Endothelial cell of umbilical vein (primary cell): ENCODE results near the gene MPZL2. TPM values are rescaled to one million over a fixed set of nuclear protein-coding genes. Genes with fewer than 3 reads are reported as not detected.

ENCODE experiments used
- BruUV-seq: library from RNA; stranded (reverse); fragments of 400-500 nt; replicated peaks from 2 replicates; lab custom pipeline; 2021; lab: Mats Ljungman, UMichigan
- CTCF ChIA-PET: fragments of 300-600, 350-600 bp; sonication (Branson Sonifier 250); formaldehyde crosslinking; loops from one replicate; lab custom pipeline; 2021; ENCODE audit warnings: antibody characterized with exemption, inconsistent platforms; lab: Charles Lee
- POLR2A ChIA-PET: fragments of 300-600, 350-600 bp; sonication (Branson Sonifier 250); formaldehyde crosslinking; loops from one replicate; lab custom pipeline; 2021; ENCODE audit warnings: antibody characterized with exemption, inconsistent platforms; lab: Charles Lee
- DNase-seq: peaks from one replicate; pipeline ENCODE4 v3.0.0-alpha.2; 2011; ENCODE audit warnings: low read depth, low spot score
- FAIRE-seq: peaks from 2 replicates; lab custom pipeline; 2011; peaks lifted over from hg19 to GRCh38; lab: Jason Lieb, UNC
- H2AFZ ChIP-seq: 2 replicates; pipeline ENCODE4 v1.6.0; 2012; ENCODE audit warnings: low read depth, low read length, control low read depth, inconsistent platforms
- H3K27ac ChIP-seq: 2 replicates; pipeline ENCODE4 v1.5.1; 2011; ENCODE audit warnings: low read depth, mild to moderate bottlenecking, control low read depth, low read length, moderate library complexity; ENCODE audit not compliant: insufficient read depth
- H3K27me3 ChIP-seq, 2 experiments: 2 replicates each; pipeline versions ENCODE4 v1.6.0 to v1.6.1; 2011; ENCODE audit warnings: low read length in 2 of 2, mixed read lengths in 1 of 2; ENCODE audit not compliant: control insufficient read depth in 2 of 2, insufficient read depth in 2 of 2
- H3K36me3 ChIP-seq, 2 experiments: 2 replicates in 1 of 2; 3 replicates in 1 of 2; pipeline ENCODE4 v1.5.1; 2011; ENCODE audit warnings: low read length in 2 of 2, mild to moderate bottlenecking in 1 of 2, moderate library complexity in 1 of 2; ENCODE audit not compliant: control insufficient read depth in 2 of 2, insufficient read depth in 2 of 2; ENCODE audit errors: extremely low read depth in 1 of 2
- H3K4me1 ChIP-seq: 3 replicates; pipeline ENCODE4 v1.5.1; 2011; ENCODE audit warnings: mild to moderate bottlenecking, low read length; ENCODE audit not compliant: control insufficient read depth, insufficient read depth; ENCODE audit errors: extremely low read depth
- H3K4me2 ChIP-seq: 2 replicates; pipeline ENCODE4 v1.6.1; 2011; ENCODE audit warnings: low read length, control low read depth, mixed read lengths; ENCODE audit not compliant: insufficient read depth
- H3K4me3 ChIP-seq, 3 experiments: fragments of 200-600 bp in 1 of 3; sonication (generic), shearing (Covaris generic) in 1 of 3; replicated peaks in 1 of 3; 2 replicates each; pipeline ENCODE4 v1.5.1; 2011 to 2016; ENCODE audit warnings: control low read depth in 3 of 3, low read length in 3 of 3, mild to moderate bottlenecking in 2 of 3, inconsistent platforms in 1 of 3, low read depth in 1 of 3, moderate library complexity in 1 of 3; ENCODE audit not compliant: insufficient read depth in 1 of 3
- H3K79me2 ChIP-seq: 2 replicates; pipeline ENCODE4 v1.6.0; 2012; ENCODE audit warnings: low read length, inconsistent platforms; ENCODE audit not compliant: control insufficient read depth, insufficient read depth
- H3K9ac ChIP-seq: replicated peaks from 2 replicates; pipeline ENCODE3; 2011; ENCODE audit warnings: low read length, control low read depth; ENCODE audit not compliant: insufficient read depth; ENCODE audit errors: extremely low read depth
- H3K9me1 ChIP-seq: replicated peaks from 3 replicates; pipeline ENCODE4 v1.6.0; 2011; ENCODE audit warnings: mild to moderate bottlenecking, low read length; ENCODE audit not compliant: control insufficient read depth, insufficient read depth; ENCODE audit errors: extremely low read depth
- H3K9me3 ChIP-seq: replicated peaks from 2 replicates; pipeline ENCODE4 v1.5.1; 2012; ENCODE audit warnings: low read length, inconsistent platforms; ENCODE audit not compliant: control insufficient read depth, insufficient read depth
- H4K20me1 ChIP-seq: replicated peaks from 2 replicates; pipeline ENCODE3; 2011; ENCODE audit warnings: mild to moderate bottlenecking, low read length; ENCODE audit not compliant: control insufficient read depth, insufficient read depth; ENCODE audit errors: extremely low read depth
- CTCF ChIP-seq, 2 donors: IDR thresholded peaks; 1 replicate in 1 of 2; 2 replicates in 1 of 2; pipeline ENCODE4 v1.5.1; 2011; ENCODE audit warnings: low read length in 2 of 2, mild to moderate bottlenecking in 2 of 2, moderate library complexity in 2 of 2, control low read depth in 1 of 2, inconsistent platforms in 1 of 2, low read depth in 1 of 2; ENCODE audit not compliant: insufficient read depth in 1 of 2; ENCODE audit errors: extremely low read depth in 1 of 2
- EZH2 ChIP-seq: IDR thresholded peaks from 2 replicates; pipeline ENCODE4 v1.6.1; 2012; ENCODE audit warnings: borderline replicate concordance, low read depth, mild to moderate bottlenecking, moderate library complexity, low read length, inconsistent platforms; ENCODE audit not compliant: severe bottlenecking
- FOS ChIP-seq: IDR thresholded peaks from 2 replicates; pipeline ENCODE4 v1.6.1; 2011; ENCODE audit warnings: mild to moderate bottlenecking, low read length, moderate library complexity, borderline replicate concordance; ENCODE audit not compliant: insufficient read depth
- GATA2 ChIP-seq: IDR thresholded peaks from 2 replicates; pipeline ENCODE4 v1.7.0; 2011; ENCODE audit warnings: low read depth, mild to moderate bottlenecking, moderate library complexity, mixed read lengths, low read length; ENCODE audit not compliant: insufficient read length, insufficient read depth
- JUN ChIP-seq: IDR thresholded peaks from 2 replicates; pipeline ENCODE4 v1.6.1; 2011; ENCODE audit warnings: borderline replicate concordance, low read depth; ENCODE audit not compliant: insufficient read length, insufficient read depth
- MYC ChIP-seq: IDR thresholded peaks from one replicate; pipeline ENCODE4 v1.6.1; 2011; ENCODE audit warnings: mild to moderate bottlenecking, low read depth, low read length
- POLR2A ChIP-seq: IDR thresholded peaks from 2 replicates; pipeline ENCODE4 v1.6.1; 2012; ENCODE audit warnings: low read depth, mild to moderate bottlenecking, control low read depth, low read length
- POLR2AphosphoS5 ChIP-seq: IDR thresholded peaks from 2 replicates; pipeline ENCODE4 v1.6.1; 2012; ENCODE audit warnings: low read depth, mild to moderate bottlenecking, control low read depth, low read length, moderate library complexity; ENCODE audit not compliant: insufficient read depth
- dilution Hi-C: fragments of 300-500 bp; cut with MboI; formaldehyde crosslinking; loops from one replicate; pipeline ENCODE4 v1.15.0; 2019; ENCODE audit warnings: low sequenced_read_pairs; ENCODE audit not compliant: extremely low pct_ligation_motif_present
- intact Hi-C: fragments of 100-400 bp; cut with micrococcal nuclease; formaldehyde crosslinking; loops from one replicate; pipeline ENCODE4 v1.10.0; 2022
- polyA plus RNA-seq, 4 experiments: library from polyadenylated mRNA; depleted of rRNA in 3 of 4; stranded (reverse) in 3 of 4; unstranded in 1 of 4; fragments of >200 nt; gene quantifications; 2 replicates each; pipeline versions ENCODE4 v1.2.1 to v1.2.3, GENCODE V29; 2011 to 2012; ENCODE audit warnings: missing spikeins in 1 of 4
- total RNA-seq: library from RNA; stranded (reverse); gene quantifications from 2 replicates; pipeline ENCODE4 v1.2.3, GENCODE V29; 2021
- TF ChIP-seq, protein P1 (sequence below): IDR thresholded peaks from 2 replicates; pipeline ENCODE4 v1.6.1; 2011; ENCODE audit not compliant: insufficient read depth, insufficient read length

MPZL2 gene
- total and polyA plus RNA-seq, 2 donors (not counting 3 experiments of a cell fraction or from before 2014, with no cell fraction given): 21.0 to 49.5 TPM

GRCh38 chr11:118283756-118284350 lies 19.8 kb upstream of the MPZL2 start:
- no peak for TF ChIP-seq POLR2A
- no peak for TF ChIP-seq CTCF (IDR thresholded peaks at IDR 0.05; ENCODE audit: extremely low read depth in 1 of 2, insufficient read depth in 1 of 2, low read depth in 1 of 2, low read length in 2 of 2)
- no peak for TF ChIP-seq FOS
- no peak for TF ChIP-seq EZH2
- no peak for TF ChIP-seq GATA2
- TF ChIP-seq POLR2AphosphoS5: no peak
- TF ChIP-seq, protein P1, sequence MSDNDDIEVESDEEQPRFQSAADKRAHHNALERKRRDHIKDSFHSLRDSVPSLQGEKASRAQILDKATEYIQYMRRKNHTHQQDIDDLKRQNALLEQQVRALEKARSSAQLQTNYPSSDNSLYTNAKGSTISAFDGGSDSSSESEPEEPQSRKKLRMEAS: no peak
- no peak for TF ChIP-seq MYC
- no peak for TF ChIP-seq JUN
- H3K79me2 ChIP-seq: no peaks in the 10 kb centered on the region
- ChIA-PET POLR2A (no interaction called here), CTCF (interaction anchor here (1.0 to 12.3 kb wide), 4 partner anchors 12 to 85 kb away, joined by 6 to 235 read pairs (median 10); no protein-coding TSS in a partner anchor)
- no peak overlapping the region for H3K27ac ChIP-seq
- no peaks in the 10 kb centered on the region for H3K36me3 ChIP-seq
- no peak overlapping the region for H3K4me2 ChIP-seq
- DNase-seq (no peak), FAIRE-seq (no peak)
- BruUV-seq: no TSS peak
- H3K9me1 ChIP-seq: no peaks in the 10 kb centered on the region
- H2AFZ ChIP-seq: no peak overlapping the region
- intact Hi-C loops (no loop called here), dilution Hi-C loops (no loop called here)
- no peaks in the 10 kb centered on the region for H4K20me1 ChIP-seq
- no peak overlapping the region for H3K4me3 ChIP-seq
- H3K4me1 ChIP-seq: no peaks in the 10 kb centered on the region
- H3K27me3 ChIP-seq: no peaks in the 10 kb centered on the region
- no peak overlapping the region for H3K9ac ChIP-seq
- no peaks in the 10 kb centered on the region for H3K9me3 ChIP-seq
